Measurements from ENCODE around the gene LSG1.

LSG1 gene

GRCh38 chr3:194671900-194672808 lies at the start of gene LSG1:
Gene LSG1, minus strand, starts transcription at chr3:194672191. Its CDS starts 29 bp downstream, at chr3:194672162.
- peak within 1 kb of the TSS; percentile 76 for H3K27ac ChIP-seq

GRCh38 chr3:194720048-194720447 lies 48.1 kb upstream of the LSG1 start:
- TF ChIP-seq CTCF (conservative IDR thresholded peaks at IDR 0.05) (no peak), ZFX (IDR thresholded peaks at IDR 0.05) (no peak)
- H3K27ac ChIP-seq = no peak overlapping the region

More at GRCh38 chr3:194671900-194672808, at the start of gene LSG1:
- TF ChIP-seq CTCF (conservative IDR thresholded peaks at IDR 0.05) (0 out of 2 replicates have a peak, but pooled peaks have one; percentile 1), ZFX (IDR thresholded peaks at IDR 0.05) (no peak)

GRCh38 chr3:194718079-194718478 lies 46.1 kb upstream of the LSG1 start:
- H3K27ac ChIP-seq = no peak overlapping the region
- TF ChIP-seq CTCF (conservative IDR thresholded peaks at IDR 0.05) = no peak
- no peak for TF ChIP-seq ZFX (IDR thresholded peaks at IDR 0.05)

- TF ChIP-seq CTCF (conservative IDR thresholded peaks at IDR 0.05) = no peak
- no peak for TF ChIP-seq ZFX (IDR thresholded peaks at IDR 0.05)
- H3K27ac ChIP-seq = no peak overlapping the region
Measured at GRCh38 chr3:194715022-194715800, 43.2 kb upstream of the LSG1 start.

- TF ChIP-seq CTCF (conservative IDR thresholded peaks at IDR 0.05) (no peak), ZFX (IDR thresholded peaks at IDR 0.05) (no peak)
- H3K27ac ChIP-seq = no peak overlapping the region
Measured at GRCh38 chr3:194714564-194714963, 42.6 kb upstream of the LSG1 start.

GRCh38 chr3:194714137-194714455 lies 42.1 kb upstream of the LSG1 start:
- no peak overlapping the region for H3K27ac ChIP-seq
- TF ChIP-seq CTCF (conservative IDR thresholded peaks at IDR 0.05) (no peak), ZFX (IDR thresholded peaks at IDR 0.05) (no peak)

All from C4-2B (cell line).